ENCODE measurements around the gene ROR2. TPM values are rescaled to one million over a fixed set of nuclear protein-coding genes. Genes with fewer than 3 reads are reported as not detected.

ROR2 gene
- total and polyA plus RNA-seq, 2 of the 8 experiments (the other 6 are each of a cell fraction or from before 2014, with no cell fraction given): 2.7 to 4.3 TPM

DNA sequence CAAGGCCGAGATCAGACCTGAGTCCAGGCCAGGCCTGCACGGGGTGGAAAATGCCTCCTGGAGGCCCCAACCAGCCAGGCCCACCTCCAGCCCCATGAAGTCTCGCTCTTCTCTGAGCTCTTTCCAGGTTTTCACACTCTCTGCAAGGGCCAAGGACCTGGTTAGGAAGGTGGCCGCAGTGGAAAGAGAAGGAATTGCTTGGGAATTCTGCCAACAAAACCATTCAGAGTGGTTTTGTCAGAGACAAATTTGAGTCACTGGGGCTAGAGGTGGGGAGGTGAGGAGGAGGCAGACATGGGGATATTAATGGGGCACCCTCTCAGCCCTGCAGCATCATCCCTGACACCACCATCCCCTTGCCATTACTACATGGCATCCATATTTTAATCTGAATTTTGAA is 261.0 kb downstream of the ROR2 start (continued):
- TF ChIP-seq SIN3A (conservative IDR thresholded peaks at IDR 0.05 in 1 of 2, IDR thresholded peaks at IDR 0.05 in 1 of 2; ENCODE audit: low read depth in 1 of 2, low read length in 2 of 2) (no peak), TAF7 (optimal IDR thresholded peaks at IDR 0.05; ENCODE audit: borderline replicate concordance, low read depth, low read length) (no peak), NANOG (IDR thresholded peaks at IDR 0.05; ENCODE audit: insufficient read depth, low read depth, low read length, poor library complexity, severe bottlenecking) (no peak)

All from H1 (cell line).